ENCODE data around the gene ICE1.

Gene ICE1

DNA sequence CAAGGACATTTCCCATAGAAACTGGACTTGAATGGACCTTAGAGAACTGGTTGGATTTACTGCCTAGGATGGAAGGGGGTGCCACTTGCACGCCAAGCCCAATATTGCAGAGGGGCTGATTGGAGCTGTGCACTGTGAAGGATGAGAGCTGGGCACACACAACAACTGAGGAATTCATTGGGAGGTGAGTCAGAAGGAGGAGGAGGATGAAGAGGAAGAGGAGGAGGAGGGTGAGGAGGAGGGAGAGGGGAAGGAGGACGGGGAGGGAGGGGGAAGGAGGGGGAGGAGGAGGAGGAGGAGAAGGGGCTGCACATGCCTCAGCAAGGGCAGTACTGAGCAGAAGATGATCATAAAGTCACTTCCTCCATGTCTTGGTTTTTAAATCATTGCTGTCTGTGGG, 5.7 kb upstream of the ICE1 start:
- ChIA-PET POLR2A (no interaction called here), CTCF (interaction anchor here (1.6 to 5.8 kb wide), 4 partner anchors 13 to 548 kb away, joined by 6 to 26 read pairs (median 14); partner anchors contain the start of gene ADAMTS16)
- DNase-seq (ENCODE audit: extremely low spot score): no peak
- TF ChIP-seq, protein P1, sequence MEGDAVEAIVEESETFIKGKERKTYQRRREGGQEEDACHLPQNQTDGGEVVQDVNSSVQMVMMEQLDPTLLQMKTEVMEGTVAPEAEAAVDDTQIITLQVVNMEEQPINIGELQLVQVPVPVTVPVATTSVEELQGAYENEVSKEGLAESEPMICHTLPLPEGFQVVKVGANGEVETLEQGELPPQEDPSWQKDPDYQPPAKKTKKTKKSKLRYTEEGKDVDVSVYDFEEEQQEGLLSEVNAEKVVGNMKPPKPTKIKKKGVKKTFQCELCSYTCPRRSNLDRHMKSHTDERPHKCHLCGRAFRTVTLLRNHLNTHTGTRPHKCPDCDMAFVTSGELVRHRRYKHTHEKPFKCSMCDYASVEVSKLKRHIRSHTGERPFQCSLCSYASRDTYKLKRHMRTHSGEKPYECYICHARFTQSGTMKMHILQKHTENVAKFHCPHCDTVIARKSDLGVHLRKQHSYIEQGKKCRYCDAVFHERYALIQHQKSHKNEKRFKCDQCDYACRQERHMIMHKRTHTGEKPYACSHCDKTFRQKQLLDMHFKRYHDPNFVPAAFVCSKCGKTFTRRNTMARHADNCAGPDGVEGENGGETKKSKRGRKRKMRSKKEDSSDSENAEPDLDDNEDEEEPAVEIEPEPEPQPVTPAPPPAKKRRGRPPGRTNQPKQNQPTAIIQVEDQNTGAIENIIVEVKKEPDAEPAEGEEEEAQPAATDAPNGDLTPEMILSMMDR (IDR thresholded peaks at IDR 0.05; ENCODE audit: control extremely low read depth, extremely low read depth, low read depth, missing control alignments): no peak

DNA sequence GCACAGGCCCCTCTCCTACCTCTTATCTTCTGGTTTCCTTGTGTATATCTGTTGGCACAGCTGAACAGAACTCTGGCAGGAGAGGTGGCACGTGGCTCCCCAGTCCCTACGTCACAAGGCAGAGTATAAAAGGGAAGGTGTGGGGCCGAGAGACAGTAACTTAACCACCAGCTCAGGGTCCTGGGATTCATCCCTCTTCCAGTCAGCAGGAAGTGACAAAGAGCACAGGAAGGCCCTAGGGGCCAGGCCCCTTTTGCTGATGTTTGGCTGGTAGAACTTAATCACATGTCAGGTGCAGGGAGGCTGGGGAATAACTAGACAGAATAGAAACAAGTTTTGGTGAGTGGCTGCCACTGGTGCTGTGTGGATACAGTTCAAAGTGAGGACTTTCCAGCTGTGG, 4.5 kb upstream of the ICE1 start:
- ChIA-PET CTCF (interaction anchor here (0.8 to 5.8 kb wide), 12 partner anchors 12 to 550 kb away, joined by 3 to 26 read pairs (median 6); partner anchors contain the start of gene ADAMTS16), POLR2A (no interaction called here)
- DNase-seq (ENCODE audit: extremely low spot score): no peak
- TF ChIP-seq, protein P1 (IDR thresholded peaks at IDR 0.05; ENCODE audit: control extremely low read depth, extremely low read depth, low read depth, missing control alignments): no peak

DNA sequence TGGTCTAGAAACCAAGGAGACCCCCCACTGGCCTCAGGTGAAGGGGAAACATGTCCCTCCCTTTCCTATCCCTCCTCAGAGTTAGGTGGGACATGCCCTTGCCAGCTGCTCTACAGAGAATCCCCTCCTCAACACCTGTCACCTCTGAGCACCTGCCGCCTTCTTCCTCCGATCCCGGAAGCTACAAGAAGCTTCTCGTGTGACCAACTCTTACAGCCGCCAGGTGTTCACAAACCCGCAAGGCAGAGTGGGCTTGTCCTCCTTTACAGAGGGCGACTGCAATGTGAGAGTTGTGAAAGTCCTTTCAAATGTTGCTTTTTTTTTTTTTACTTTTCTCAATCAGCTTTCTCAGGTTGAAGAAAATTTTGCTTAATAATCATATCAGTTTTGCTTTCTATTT, 3.7 kb upstream of the ICE1 start:
- no peak for DNase-seq (ENCODE audit: extremely low spot score)
- CTCF ChIA-PET: interaction anchor here (0.8 to 5.8 kb wide), 14 partner anchors 11 to 556 kb away, joined by 3 to 26 read pairs (median 5); partner anchors contain the start of gene ADAMTS16
- POLR2A ChIA-PET: no interaction called here
- TF ChIP-seq, protein P1 (IDR thresholded peaks at IDR 0.05; ENCODE audit: control extremely low read depth, extremely low read depth, low read depth, missing control alignments): no peak

DNA sequence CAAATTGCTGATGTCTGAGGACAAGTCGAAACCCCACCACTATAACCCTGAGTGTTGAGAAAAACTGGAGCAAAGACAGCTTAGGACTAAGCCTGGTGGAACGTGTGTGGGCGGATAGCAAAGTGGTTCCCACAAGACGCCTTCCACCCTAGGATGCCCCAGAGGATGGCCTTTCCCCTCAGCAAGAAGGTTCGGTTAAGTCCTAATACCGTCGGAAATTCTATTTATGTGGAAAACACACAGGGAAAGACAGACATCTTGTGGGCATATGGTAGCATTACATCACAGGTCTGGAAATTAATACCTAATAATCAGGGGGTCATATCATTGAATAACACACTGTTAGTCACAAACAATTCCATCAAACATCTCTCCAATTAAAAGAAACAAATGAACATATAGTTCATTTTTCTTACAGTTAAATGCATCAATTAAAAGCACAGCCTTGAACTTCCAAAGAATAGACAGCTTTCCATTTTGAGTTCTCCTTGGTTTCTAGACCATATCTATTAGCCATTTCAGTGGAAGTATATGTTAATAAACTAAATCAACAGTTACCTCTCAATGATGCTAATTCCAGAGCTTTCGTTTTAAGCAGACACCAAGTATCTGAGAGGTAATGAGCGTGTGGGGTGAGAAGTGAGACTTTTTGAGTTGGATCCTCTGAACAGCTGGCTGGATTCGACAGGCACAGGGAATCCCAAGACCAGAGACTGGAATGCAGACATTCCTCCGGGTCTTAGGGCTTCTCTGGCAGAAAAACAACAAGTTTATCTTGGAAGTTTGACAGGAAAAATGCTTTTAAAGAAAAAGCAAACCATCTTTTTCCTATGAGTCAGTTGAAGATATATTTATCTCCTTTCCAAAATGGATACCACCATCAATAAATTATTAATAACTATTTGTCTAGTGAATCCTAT, 2.9 kb upstream of the ICE1 start:
- peak; percentile 40 for DNase-seq (ENCODE audit: extremely low spot score)
- ChIA-PET CTCF (interaction anchor here (0.8 to 5.8 kb wide), 15 partner anchors 10 to 557 kb away, joined by 3 to 26 read pairs (median 5); partner anchors contain the start of gene ADAMTS16), POLR2A (no interaction called here)
- TF ChIP-seq, protein P1 (IDR thresholded peaks at IDR 0.05; ENCODE audit: control extremely low read depth, extremely low read depth, low read depth, missing control alignments): peak; percentile 64

DNA sequence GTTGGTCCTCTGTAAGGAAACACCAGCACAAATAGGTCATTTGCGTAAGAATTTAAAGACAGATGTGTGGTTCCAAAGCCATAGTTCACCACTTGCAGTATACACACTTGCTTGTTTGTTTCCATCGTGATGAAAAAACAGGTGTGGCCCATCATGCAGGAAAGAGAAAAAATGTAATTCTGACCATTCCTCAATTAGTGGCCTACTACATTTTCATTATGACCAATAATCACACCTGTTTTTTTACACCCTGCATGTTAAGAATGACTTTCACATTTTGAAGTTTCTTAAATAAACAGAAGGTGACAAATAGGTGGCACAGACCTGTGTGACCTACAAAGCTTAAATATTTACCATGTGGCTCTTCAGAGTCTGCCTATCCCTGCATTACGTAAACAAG, 2.2 kb upstream of the ICE1 start:
- no peak for DNase-seq (ENCODE audit: extremely low spot score)
- ChIA-PET POLR2A (no interaction called here), CTCF (interaction anchor here (1.1 to 5.8 kb wide), 9 partner anchors 20 to 554 kb away, joined by 3 to 26 read pairs (median 9); partner anchors contain the start of gene ADAMTS16)
- TF ChIP-seq, protein P1 (IDR thresholded peaks at IDR 0.05; ENCODE audit: control extremely low read depth, extremely low read depth, low read depth, missing control alignments): no peak

DNA sequence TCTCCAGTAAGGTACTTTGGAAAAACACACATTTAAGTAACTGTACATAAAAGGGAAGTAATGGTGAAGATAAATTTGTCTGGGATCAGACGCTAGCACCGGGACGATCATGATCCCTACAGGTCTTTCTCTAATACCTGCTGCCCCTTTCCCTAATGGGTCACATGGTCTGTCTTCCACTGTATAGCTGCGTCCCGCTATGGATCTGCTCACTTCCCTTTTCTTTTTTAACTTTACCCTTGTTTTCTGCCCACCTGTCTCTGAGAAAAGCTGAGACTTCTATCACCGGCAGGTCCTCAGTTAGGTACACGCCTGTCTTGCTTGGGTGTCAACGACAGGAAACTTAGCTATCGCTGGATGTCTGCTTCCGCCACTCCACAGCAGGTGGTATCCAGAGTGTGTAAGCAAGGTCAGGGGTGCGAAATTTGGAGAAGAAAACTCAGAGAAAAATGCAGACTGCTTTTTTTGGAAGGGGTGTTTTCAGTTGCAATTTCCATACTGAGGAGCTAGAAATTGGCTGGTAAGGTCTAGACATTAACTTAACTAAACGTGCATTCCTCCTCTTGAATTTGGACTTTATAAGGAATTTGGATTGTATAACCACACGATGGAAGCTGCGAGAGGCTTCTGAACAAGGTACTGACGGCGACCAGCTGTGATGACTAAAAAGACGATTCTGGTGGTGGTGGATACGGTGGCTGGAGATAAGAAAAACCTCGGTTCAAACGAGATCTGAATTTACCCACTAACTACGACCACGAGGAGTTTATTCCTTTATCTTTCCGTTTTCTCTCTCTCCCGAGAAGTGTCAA, 1.1 kb upstream of the ICE1 start:
- ChIA-PET CTCF (interaction anchor here (1.0 to 5.8 kb wide), 9 partner anchors 15 to 558 kb away, joined by 3 to 26 read pairs (median 5); partner anchors contain the start of gene ADAMTS16), POLR2A (no interaction called here)
- DNase-seq (ENCODE audit: extremely low spot score): no peak
- TF ChIP-seq, protein P1 (IDR thresholded peaks at IDR 0.05; ENCODE audit: control extremely low read depth, extremely low read depth, low read depth, missing control alignments): no peak
